Posterior cingulate gyrus (tissue), 11 donors: Measurements from ENCODE around the gene FA2H.
"Not testable (repeated sequence)": the region's sequence is repeated elsewhere in the genome, so short reads cannot be mapped to it uniquely, and the experiment has no call there.

ENCODE experiments used
- DNase-seq, 10 donors: peaks; one replicate each; pipeline versions ENCODE4 v3.0.0 to v3.0.0-alpha.2; 2020 to 2021; ENCODE audit warnings: mixed read lengths in 3 of 10
- intact Hi-C: fragments of 100-400 bp; cut with DNase I; formaldehyde crosslinking; loops from one replicate; pipeline ENCODE4 v1.15.1; 2023

Gene FA2H

GRCh38 chr16:74700438-74701225, 74.0 kb downstream of the FA2H start, which contains the start of gene MLKL:
Gene MLKL (minus strand): TSS chr16:74700862. CDS start chr16:74695757, 5,105 bp downstream.
- intact Hi-C loops = loop anchor here (10.0 kb wide), 1 partner anchor 294 kb away; the partner anchor contains the start of gene ZNRF1
- DNase-seq = peak in 1 of 10 donors; percentile 85

GRCh38 chr16:74700116-74700437, 74.5 kb downstream of the FA2H start:
- peak in 1 of 10 donors; percentile 83 for DNase-seq
- intact Hi-C loops = loop anchor here (10.0 kb wide), 1 partner anchor 295 kb away; the partner anchor contains the start of gene ZNRF1

DNA sequence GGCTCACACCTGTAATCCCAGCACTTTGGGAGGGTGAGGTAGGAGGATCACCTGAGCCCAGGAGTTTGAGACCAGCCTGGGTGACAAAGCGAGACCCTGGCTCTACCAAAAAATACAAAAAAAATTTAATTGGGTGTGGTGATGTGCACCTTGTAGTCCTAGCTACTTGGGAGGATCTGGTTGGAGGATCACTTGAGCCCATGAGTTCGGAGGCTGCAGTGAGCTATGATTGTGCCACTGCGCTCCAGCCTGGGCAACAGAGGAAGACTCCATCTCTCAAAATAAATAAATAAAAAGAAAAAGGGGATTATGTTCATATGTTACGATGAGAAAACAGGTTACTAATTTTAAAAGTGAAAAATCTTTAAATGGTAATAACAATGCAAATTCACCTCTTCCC, 75.0 kb downstream of the FA2H start:
- intact Hi-C loops = loop anchor here (10.0 kb wide), 1 partner anchor 295 kb away; the partner anchor contains the start of gene ZNRF1
- DNase-seq = peak in 1 of 10 donors; percentile 63

- no peak for DNase-seq
- intact Hi-C loops = no loop called here
These were observed 76.4 kb downstream of the FA2H start for GRCh38 chr16:74698222-74698621.

DNA sequence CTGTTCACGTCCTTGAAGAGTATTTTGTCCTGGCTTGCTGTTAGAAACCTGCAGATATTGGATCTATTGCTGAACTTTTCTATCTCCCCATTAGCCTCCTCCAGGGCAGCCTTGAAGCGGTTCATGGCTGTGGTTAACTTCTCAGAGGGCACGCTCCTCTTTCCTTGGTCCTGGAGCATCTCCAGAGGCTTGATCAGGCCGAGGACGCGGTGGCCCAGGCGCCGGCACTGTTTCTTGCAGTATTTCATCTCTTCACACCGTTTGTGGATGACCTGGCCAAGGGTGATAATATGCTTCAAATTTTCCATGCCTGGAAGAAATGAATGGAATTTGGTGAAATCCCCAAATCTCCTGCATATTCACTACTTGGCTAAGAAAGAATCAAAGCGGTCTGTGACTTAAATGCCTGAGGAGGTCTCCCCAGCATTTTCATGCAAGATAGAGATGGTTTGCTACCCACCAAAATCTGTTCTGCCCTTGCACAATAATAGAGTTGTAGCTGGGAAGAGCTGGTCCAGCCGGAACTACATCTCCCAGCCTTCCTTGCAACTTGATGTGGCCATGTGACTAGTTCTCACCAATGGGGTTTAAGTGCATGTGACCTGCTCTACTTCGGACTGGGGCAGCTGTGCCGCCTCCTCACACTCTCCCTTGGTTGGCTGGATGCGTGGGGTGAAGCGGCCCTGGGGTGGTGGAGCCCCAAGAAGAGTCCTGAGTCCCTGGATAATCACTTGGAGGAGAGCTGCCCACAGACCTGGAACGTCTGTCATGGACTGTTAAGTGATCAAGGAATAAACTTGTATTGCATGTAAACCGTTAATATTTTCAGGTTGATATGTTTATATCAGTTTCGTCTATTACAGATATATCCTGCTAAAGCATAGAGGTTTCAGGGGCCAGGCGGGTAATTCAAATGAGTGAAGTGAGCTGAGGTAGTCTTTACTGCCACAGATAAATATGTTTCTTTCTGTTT, 78.9 kb downstream of the FA2H start:
- intact Hi-C loops = no loop called here
- peak; percentile 52 to 97 (median 85) for DNase-seq

GRCh38 chr16:74691093-74691855, 83.3 kb downstream of the FA2H start:
- intact Hi-C loops = no loop called here
- peak in 1 of 10 donors; percentile 73 for DNase-seq

DNA sequence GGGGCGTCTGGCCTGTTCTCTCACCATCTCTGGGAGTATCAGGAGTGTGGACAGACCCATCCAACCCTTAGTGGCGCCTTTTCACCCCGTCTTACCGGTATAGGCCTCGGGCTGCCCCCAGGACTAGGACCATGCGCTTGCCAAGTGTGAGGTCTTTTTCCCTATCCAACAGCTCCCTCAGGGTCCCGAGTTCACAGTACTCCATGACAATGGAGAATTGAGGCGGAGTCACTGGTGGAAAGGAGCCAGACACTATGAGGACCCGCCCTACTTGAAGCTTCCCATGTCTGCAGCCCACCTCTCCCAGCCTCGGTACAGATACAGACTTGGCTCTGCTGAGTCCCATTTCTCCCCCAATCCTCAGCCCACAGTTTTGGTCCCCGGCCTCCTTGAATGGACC, 92.1 kb downstream of the FA2H start:
- peak in 1 of 10 donors; percentile 37 for DNase-seq
- intact Hi-C loops = no loop called here

DNA sequence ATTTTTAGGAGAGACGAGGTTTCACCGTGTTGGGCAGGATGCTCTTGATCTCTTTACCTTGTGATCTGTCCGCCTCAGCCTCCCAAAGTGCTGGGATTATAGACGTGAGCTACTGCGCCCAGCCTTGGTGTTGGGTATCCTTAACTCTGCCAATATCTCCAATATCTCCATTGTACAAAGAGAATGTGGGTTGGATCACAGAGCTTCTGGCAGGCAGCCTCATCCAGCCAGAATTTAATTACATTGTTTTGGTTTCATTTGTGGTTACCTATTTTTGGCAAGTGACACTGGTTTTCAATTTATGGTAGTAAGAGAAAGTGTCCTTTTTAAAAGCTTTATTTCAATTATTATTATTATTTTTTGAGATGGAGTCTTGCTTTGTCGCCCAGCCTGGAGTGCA, 93.9 kb downstream of the FA2H start:
- intact Hi-C loops = no loop called here
- DNase-seq = peak in 1 of 10 donors; percentile 2

GRCh38 chr16:74679983-74680382, 94.6 kb downstream of the FA2H start:
- peak in 1 of 10 donors; percentile 12 for DNase-seq
- intact Hi-C loops = no loop called here

GRCh38 chr16:74677868-74678267, 96.8 kb downstream of the FA2H start:
- intact Hi-C loops = no loop called here
- DNase-seq = peak in 1 of 10 donors; percentile 26

DNA sequence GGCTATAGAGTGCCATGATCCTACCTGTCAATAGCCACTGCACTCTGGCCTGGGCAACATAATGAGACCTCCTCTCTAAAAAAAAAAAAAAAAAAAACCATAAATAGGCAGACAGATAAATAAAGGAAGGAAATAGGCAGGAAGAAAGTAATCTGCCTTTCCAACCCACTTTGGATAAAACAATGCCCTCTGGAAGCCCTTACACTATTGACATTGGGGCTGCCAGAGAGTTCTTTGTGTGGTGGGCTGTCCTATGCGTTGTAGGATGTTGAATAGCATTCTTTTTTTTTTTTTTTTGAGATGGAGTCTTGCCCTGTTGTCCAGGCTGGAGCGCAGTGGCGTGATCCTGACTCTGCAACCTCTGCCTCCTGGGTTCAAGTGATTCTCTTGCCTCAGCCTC, 100.7 kb downstream of the FA2H start:
- DNase-seq = no peak
- intact Hi-C loops = no loop called here

DNA sequence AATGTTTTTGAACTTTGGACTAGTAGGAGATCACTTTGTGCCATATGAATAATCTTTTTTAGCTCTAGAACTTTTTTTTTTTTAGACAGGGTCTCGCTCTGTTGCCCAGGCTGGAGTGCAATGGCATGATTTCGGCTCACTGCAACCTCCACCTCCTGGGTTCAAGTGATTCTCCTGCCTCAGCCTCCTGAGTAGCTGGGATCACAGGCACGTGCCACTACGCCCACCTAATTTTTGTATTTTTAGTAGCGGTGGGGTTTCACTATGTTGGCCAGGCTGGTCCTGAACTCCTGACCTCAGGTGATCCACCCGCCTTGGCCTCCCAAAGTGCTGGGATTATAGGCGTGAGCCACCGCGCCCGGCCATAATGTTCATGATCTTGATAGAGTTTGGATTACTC, 105.7 kb downstream of the FA2H start:
- intact Hi-C loops, DNase-seq: not testable (repeated sequence)

DNA sequence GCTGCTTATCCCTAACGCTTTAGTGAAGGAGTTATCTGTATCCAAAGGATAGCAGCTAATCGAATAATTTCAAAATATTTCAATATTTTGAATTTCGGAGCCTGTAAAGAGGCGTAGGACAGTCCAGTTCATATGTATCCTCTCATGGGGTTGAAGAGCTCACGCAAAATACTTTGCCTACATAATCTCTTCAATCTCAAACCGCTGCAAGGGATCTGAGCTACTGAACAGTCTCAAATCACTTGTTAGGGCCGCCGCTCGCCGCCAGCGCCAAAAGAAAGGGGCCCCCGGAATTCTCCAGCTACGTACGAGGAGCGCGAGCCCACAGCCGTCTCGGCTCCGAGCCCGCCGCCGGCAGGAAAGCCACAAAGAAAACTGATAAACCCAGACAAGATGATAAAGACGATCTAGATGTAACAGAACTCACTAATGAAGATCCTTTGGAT, 107.3 kb downstream of the FA2H start:
- intact Hi-C loops = no loop called here
- peak in 7 of 10 donors; percentile 11 to 85 (median 27) for DNase-seq

DNA sequence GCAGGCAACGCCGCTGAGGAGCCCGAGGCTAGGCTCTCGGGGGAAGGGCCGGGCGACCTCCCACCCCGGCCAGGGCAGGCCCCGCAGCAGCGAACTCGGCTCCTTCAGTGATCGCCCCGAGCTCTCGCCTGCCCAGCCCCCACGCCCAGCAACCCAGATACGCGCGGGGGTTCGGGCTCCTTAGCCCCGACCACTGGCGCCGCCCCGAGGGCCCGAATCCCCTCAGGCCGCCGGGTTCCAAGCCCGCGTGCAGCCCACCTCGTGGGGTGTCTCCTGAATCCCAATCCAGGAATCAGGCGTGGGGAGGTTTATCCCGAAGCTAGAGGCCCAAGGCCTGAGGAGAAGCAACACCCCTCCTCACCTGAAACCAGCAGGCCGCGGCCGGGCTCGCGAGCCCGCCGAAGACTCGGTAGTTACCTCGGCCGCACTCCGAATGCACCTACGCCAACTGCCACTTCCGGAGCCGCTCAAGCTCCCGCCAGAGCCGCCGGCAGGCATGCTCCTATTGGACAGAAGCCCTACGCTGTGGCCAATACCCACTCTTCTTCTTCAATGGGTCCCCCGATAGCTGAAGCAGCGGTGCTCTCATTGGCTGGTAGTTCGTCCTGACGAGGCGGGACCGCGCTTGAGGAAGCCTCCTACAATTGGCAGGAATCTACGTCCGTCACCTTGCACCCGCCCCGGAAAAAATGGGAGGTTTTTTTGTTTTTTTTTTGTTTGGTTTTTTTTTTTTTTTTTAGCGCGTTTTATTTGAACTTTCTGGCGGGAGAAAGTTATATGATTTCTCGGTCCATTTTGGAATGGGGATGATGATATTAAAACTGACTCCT, 108.0 kb downstream of the FA2H start, which contains the start of gene RFWD3:
TSS of gene RFWD3 (minus strand) at position 453 of the 830 bp plus-strand sequence. CDS start 5,428 bp downstream, outside the sequence.
- peak; percentile 96 to 100 (median 98) for DNase-seq
- intact Hi-C loops = no loop called here

GRCh38 chr16:74666010-74666421, 108.6 kb downstream of the FA2H start:
- intact Hi-C loops = no loop called here
- no peak for DNase-seq
